Stimulated activated naive CD8-positive, alpha-beta T cell treated with anti-CD3 and anti-CD28 coated beads, Interleukin-15, Interleukin-2, amounts not matched to agents 100 U/mL and 50 U/mL, for 24 hours (primary cell): ENCODE measurements around the gene ZNF286A.
"Not testable (repeated sequence)": the region's sequence is repeated elsewhere in the genome, so short reads cannot be mapped to it uniquely, and the experiment has no call there.

Source experiments
- ATAC-seq: fragments of 150-1000 bp; cut with Tn5 transposase; one replicate; pipeline ENCODE4 v1.10.0; 2021
- DNase-seq: peaks from one replicate; pipeline ENCODE4 v3.0.0; 2021

ZNF286A gene

DNA sequence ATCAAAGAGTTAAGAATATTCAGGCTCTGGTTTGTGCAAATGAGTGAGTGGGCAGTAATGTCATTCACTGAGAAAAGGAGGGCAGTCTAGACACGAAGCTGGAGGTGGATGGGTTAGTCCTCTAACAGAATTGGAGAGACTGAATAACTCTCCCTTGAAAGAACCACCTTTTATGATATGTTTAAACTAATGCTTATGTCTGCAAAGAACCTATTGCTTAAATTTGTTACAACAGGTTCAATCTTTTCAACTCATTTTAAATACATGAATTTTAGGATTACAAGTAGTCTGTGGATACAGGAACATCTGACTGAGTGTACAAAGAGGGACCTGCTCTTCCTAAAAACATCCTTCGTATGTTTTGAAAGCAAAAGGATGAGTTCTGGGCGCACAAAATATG is 585 bp upstream of the ZNF286A start:
- not testable (repeated sequence) for DNase-seq, ATAC-seq

DNA sequence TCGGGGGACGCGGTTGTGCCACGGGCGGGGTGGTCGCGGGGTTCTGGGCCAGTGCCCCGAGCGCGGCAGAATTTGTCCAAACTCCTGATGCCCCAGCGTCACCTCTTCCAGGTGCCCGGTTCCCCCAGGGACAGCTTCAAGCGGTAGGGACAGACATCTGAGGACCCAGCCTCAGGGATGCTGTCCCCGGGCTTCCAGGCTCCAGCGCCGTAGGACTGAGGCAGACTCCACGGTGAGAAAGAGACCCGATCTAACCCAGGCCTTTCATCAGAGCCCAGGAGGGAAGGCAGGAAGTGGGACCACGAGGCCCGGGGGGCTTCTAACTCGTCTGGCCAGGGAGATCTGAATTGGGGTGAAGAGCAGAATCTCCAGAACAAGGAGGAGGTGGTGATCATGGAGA is 385 bp downstream of the ZNF286A start:
- not testable (repeated sequence) for ATAC-seq, DNase-seq

DNA sequence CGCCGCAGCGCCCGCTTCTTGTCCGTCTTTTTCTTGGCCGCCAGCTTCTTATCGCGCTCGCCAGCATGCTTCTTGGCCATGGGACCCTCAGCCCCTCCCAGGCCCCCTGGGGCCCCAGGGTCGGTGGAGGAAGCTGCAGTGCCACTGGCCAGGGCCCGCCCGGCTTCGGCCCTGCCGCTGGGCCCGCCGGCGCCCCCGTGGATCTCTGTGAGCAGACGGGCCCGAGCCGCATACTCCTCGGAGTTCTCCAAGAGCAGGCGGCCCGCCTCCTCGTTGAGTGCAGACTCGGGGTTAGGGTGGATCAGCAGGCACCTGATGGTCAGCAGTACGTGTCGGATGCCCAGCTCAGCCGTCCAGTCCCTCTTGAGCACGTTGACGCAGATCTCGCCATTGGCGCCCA is 4.7 kb downstream of the ZNF286A start:
- DNase-seq, ATAC-seq: not testable (repeated sequence)

DNA sequence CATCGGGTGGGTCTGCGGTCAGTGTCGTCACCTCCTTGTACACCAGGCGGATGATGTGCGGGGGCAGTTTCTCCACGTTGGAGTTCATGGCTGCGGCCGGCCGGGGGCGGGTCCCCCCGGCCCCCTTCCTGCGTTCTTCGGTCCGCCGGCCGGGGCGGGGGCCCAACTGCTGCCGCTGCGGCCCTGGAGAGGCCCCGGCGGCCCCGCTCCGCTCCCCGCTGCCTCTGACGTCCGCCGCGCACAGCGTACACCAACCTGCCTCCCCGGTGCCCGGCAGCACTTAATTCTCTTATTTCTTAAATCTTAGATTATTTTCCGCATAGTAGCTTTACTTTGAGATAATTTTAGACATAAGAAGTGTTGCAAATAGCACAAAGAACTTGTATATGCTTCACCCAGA is 5.3 kb downstream of the ZNF286A start:
- not testable (repeated sequence) for DNase-seq, ATAC-seq

DNA sequence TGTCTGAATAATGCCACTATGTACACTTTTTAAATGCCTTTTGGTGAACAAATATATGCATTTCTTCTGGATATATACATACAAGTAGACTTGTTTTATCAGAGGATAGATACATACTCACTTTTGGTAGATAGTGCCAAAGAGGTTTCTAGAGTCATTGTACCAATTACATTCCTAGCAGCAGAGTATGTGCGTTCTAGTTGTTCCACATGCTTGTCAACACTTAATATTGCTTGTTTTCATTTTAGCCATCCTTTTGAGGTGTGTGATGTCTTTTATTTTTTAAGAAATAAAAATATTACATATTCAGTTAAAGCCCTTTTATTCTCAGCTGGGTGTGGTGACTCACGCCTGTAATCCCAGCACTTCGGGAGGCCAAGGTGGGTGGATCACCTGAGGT is 9.3 kb downstream of the ZNF286A start:
- not testable (repeated sequence) for ATAC-seq, DNase-seq

DNA sequence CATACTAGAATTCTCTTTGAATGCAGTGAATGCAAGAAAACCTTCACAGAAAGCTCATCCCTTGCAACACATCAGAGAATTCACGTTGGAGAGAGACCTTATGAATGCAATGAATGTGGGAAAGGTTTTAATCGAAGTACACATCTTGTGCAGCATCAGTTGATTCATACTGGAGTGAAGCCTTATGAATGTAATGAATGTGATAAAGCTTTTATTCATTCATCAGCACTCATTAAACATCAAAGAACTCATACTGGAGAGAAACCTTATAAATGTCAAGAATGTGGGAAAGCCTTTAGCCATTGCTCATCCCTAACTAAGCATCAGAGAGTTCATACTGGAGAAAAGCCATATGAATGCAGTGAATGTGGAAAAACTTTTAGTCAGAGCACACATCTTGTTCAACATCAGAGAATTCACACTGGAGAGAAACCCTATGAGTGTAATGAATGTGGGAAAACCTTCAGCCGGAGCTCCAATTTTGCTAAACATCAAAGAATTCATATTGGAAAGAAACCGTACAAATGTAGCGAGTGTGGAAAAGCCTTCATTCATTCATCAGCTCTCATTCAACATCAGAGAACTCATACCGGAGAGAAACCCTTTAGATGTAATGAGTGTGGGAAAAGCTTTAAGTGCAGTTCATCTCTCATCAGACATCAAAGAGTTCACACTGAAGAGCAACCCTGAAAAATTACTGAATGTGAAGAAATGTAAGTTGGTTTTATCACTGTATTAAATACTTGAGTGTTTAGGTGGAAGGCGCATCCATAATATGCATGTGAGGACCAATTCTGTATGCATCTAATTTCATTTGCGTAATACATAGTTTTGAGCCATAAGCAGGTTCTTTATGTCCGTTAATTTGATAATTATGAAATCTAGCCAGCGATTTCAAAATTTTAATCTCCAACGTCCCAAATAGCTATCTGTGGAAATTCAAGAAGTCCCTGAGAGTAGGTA is 17.3 kb downstream of the ZNF286A start:
- not testable (repeated sequence) for DNase-seq, ATAC-seq

DNA sequence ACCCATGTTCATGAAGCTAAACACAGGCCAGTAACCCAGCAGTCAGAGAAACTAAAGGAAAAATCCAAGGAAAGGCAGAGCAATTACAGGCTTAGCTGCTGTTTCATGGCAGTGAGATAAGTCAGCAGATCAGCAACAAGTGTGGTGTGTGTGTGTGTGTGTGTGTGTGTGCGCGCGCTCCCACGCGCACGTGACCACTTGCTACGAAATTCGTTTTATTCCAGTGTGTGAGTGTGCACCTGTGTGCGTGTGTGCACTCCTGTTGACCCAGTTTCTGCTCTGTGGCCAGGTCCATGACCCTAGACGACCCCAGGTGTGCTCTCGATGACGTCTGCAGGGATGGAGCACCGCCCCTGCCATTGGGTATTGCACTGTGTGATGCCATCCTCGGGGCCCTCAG is 31.0 kb downstream of the ZNF286A start:
- ATAC-seq, DNase-seq: not testable (repeated sequence)

DNA sequence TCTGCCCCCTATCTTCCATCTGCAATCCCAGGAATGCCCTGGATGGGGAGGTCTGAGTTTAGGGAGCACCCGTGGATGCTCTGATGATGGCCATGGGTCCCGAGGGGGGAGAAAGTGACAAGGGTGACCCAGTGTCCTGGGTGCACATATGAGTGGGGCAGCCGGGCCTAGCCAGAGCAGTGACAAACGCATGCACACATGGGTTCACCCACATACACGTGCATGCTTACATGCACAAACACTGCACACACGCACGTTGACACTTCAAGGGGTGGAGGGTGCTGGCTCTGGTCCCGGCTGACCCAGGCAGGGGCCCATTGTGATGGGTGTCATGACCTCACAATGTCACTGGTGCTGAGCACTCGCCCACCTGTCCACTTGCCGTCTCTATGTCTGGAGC is 32.3 kb downstream of the ZNF286A start, which contains the start of gene TBC1D26:
TBC1D26 (plus strand) TSS at position 384 of the 400 bp plus-strand sequence. CDS start 3,066 bp downstream, outside the sequence.
- ATAC-seq, DNase-seq: not testable (repeated sequence)

DNA sequence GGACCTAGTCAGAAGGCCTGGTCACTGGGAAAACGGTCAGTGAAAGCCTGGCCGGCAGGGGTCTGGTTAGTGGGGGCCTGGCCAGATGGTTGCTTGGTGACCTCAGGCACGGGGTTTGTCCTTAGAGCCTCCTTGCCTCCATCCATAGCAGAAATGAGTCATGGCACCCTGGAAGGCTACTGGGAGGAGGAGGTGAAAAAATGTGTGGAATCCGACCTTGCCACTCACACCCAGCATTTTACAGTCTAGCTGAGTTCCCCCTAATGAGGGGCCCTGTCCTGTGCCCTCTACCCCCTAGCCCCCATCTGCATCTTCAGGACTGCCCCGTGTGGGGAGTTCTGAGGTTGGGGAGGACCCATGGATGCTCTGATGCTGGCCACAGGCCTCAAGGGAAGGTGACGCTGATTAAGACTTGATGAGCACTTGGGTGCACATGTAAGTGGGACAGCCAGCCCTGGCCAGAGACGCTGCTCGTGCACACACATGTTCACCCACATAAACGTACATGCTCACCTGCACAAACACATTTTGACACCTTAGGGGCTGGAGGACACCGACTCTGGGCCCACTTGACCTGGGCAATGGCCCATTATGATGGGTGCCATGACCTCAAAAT is 33.7 kb downstream of the ZNF286A start:
- not testable (repeated sequence) for DNase-seq, ATAC-seq

DNA sequence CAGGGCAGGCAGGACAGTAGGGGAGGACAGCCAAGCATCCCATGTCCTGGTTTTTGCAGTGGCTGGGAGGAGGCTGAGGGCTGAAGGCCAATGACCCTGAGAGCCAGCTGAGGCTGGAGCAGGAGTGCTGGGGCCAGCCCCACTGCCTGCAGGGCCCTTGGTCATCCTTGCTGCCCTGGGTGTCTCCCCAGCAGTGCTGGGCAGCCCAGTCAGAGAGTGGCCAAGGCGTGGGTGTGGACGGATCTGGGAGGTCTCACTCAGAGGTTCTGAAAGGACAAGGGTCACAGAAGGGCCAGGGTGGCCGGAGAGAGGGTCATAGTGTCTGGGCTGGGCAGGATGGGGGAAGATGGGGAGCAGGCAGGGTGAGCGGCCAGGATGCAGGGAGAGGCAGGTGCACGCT is 37.0 kb downstream of the ZNF286A start:
- not testable (repeated sequence) for DNase-seq, ATAC-seq

DNA sequence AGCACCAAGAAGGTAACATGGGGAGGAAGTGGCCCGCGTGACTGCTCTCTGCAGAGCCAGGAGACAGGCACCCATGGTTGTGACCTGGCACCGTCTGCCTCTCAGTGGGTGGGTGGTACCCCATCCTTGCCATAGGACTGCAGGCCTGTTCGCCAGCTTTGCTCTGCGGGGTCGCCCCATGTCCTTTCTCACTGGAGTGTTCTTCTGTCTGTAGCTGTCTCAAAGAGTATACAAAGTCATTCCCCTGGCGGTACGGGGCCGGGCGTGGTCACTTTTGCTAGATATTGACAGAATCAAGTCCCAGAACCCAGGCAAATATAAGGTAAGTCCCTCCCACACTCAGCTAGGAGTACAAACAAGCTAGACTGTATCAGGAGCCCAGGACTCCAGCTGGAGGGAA is 38.5 kb downstream of the ZNF286A start:
- DNase-seq, result no peak
- ATAC-seq, result no peak

DNA sequence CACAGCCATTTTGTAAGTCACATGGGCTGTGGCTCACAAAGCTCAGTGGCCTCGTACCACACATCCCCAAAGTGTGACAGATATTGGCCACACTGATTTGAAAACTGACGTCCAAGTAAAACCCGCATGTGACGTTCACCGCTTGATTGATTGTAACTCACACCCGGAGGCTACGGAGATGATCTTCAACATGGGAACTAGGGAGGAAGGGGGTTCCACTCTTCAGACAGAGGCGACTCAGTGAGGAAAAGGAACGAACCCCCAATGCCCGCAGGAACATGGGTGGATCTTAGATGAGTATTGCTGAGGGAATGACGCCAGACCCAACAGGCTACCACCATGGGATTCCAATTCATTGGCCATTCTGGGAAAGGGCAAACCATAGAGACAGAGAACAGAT is 39.7 kb downstream of the ZNF286A start:
- DNase-seq, ATAC-seq: not testable (repeated sequence)

DNA sequence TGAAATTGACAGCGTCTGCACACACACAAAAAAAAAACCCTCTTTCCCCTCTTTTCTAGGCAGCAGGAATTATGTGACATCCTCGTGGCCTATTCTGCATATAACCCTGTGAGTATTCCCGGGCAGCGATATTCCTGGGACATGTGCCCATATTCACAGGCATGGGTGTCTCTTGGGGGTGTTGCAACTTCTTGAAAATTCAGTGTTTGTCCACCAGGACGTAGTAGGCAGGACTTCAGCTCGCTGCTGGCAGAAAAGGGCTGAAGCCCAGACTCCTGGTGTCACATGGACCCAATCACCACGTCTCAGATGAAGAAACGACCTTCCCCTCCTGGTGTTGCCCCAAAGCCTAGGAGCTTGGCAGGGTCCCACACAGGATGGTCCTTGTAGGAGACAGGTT is 40.5 kb downstream of the ZNF286A start:
- ATAC-seq, result not testable (repeated sequence)

DNA sequence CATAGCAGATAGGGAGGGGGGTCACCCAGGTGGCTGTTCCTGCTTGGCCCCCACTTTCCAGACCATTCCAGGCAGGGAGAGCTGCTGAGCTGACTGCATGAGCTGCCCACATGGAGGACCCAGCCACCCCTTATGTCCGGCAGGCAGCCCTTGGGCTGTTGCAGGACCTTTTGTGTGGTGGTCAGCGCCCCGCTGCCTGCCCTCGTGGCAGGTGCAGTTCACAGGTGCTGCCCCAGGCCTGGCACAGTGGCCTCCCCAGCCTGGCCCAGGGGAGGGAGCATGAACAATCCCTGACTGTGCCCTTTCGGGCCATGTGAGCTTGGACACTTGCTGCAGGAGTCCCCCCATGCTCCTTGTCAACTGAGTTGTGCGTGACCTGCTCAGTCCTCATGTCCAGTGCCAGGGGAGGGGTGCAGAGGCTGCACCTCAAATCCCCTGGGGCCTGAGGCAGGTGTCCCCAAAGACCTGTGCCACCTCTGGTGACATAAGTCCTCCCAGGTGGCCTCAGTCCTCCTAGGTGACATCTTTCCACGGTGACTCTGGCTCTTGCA is 41.1 kb downstream of the ZNF286A start:
- ATAC-seq, result no peak

More for the DNA sequence above, 40.5 kb downstream of the ZNF286A start:
- DNase-seq, result not testable (repeated sequence)

DNA sequence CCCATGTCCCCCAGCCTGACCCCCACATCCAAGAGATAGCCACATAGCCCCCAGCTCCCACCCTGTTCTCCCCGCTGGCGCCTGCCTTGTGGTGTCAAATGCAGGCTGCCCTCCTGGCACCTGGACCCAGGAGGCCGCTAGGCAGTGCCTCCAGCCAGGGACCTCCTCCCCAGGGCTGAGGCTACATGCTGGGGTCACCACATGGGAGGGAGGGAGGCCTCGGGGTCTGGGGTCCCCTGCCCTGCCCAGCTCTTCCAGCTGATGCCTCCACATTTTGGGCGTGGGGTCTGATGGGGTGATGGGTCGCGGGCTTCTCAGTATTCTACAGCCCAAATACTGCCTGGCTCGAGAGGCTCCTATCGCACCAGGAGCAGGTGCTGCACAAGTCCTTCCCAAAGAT is 42.1 kb downstream of the ZNF286A start:
- DNase-seq, result no peak
- no peak for ATAC-seq

More for the DNA sequence above, 41.1 kb downstream of the ZNF286A start:
- no peak for DNase-seq

DNA sequence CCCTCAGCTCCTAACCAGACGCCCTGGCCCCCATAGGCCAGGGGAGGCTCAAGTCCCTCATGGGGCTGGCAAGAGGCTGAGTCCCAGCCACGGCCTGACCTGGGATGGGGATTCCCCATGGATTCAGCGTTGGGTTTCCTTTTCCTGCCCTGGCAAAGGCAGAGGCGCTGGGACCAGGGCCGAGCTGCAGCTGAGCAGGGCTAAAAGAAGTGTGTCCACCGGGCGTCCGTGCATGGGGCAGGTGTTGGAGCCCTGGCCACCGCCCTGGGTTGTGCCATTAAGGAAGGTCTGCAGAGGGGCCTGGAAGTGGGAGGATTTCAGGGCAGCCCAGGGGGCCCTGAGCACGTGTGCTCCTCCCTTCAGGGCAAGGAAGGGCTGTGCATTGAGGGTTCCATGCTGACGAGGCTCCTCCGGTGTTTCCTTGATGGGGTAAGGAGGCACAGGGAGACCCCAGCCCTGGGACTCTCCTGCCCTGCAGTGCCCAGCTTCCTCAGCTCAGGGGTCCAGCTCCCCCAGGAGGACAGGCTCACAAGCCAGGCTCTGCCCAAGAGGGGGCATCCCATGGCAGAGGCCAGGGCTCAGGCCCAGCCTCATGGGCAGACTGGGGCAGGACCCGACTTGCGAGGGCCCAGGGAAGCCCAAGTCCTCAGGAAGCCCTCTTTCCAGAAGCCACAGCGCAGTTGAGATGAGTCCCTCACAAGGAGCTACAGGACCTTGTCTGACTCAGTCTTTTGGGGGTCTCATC is 42.7 kb downstream of the ZNF286A start:
- DNase-seq (no peak), ATAC-seq (no peak)

DNA sequence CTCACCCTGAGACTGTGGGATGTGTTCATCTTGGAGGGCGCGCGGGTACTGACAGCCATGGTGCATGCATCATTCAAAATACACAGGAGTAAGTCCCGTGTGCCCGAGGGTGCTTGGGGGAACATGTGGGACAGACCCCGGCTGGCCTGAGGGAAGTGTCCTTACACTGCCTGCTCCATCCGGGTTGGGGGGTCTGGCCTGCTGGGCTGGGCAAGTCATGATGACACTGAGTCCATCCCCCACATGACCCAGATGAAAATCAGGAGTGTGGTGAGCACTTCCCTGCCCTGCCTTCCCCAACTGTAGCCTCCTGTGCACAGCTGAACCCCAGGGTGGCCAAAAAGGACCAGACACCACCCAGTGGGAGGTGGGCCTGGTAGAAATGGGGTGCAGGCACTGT is 43.4 kb downstream of the ZNF286A start:
- ATAC-seq (no peak), DNase-seq (no peak)

DNA sequence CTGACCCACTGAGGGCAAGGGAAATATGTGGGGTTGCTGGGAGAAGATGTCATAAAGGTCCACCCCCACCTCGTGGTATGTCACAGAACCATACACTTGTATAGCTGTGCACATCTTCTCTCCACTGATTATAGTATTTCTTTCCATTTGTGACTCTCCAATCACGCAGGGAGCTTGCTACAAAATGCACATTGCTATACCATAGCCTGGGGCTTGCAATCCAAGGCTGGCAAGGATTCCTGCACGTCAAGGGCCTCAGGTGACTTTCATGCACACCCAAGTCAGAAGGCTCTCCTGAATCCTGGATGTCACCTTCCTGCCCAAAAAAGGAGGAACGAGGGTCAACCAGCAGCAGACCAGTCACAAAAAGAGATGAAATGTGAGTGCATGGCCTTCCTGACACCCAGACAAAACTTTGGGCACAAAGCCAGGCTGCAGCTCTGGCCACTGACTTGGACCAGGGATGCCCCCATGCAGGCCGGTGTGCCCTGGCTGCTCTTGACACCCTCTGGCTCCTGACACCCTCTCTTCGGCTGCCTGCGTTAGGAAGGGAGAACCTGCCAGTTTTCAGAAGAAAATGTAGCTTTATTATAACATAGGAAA is 44.6 kb downstream of the ZNF286A start:
- DNase-seq, result no peak

DNA sequence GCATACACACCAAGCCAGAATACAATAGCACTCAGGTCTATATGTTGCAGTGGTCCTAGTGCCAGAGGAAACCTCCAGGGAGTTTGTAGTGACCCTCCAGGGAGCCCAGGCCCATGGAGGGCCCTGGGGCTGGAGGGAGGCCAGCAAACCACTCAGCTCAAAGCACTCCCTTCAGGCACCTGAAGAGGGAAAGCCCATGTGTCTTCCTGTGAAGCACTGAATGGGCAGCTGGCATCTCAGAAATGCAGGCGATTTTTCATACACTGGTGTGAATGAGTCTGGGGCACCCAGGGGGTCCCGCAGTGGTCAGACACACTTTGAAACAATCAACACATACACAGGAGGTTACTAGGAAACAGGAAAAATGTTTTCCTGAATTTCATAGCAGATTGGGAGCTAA is 45.3 kb downstream of the ZNF286A start:
- ATAC-seq (no peak), DNase-seq (no peak)

More for the DNA sequence above, 44.6 kb downstream of the ZNF286A start:
- no peak for ATAC-seq

DNA sequence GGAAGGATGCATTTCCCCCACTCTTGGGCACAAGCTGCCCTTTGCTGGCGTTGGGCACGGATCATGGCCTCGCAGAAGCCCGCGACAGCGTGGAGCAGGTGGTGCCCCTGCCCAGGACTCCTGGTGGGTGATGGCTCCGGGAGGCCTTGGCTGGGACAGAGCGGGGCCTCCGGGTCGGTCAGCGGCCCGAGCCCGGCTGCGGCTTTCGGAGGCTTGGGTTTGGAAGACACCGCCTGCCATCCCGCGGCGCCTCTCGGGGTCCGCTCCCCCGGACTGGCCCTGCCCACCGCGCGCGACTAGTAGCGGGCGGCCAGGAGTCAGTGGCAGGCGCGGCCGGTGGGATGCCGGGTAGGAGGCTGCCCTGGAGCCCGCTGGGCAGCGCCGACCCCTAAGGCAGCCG is 49.9 kb downstream of the ZNF286A start:
- not testable (repeated sequence) for ATAC-seq

DNA sequence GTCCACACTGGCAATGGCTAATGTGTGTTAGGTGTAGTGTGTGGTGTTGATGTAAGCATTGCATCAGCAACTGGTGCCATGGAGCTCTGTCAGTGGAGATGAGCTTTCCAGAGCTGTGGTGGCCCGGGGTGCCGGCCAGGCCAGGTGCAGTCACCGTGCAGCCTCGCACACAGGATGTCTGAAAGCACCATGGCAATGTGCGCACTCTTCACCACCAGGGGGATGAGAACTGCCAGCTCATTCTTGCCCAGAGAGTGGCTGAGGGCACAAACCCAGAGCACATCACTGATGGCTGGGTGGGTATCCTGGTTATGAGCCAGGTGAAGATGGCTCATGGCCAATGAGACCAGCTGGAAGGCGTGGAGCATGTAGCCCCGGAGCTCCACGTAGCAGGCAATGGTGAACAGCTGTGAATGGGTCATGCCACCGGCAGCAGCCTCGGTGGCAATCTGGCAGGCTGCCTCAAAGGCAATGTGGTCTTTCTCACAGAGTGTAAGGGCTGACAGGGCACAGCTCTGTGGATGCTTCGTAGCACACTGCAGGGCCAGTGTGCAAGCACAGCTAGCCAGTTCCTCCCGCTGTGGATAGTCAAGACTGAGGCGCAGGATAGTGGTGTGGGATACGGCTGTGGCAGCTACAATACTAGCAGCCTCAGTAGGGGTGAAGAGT is 69.4 kb downstream of the ZNF286A start:
- DNase-seq, ATAC-seq: not testable (repeated sequence)

More for the DNA sequence above, 49.9 kb downstream of the ZNF286A start:
- DNase-seq, result not testable (repeated sequence)
